Endothelial cell of umbilical vein (primary cell): ENCODE results near the gene KCMF1.

Source experiments
- CTCF ChIP-seq, 2 donors: IDR thresholded peaks; 1 replicate in 1 of 2; 2 replicates in 1 of 2; pipeline ENCODE4 v1.5.1; 2011; ENCODE audit warnings: low read length in 2 of 2, mild to moderate bottlenecking in 2 of 2, moderate library complexity in 2 of 2, control low read depth in 1 of 2, inconsistent platforms in 1 of 2, low read depth in 1 of 2; ENCODE audit not compliant: insufficient read depth in 1 of 2; ENCODE audit errors: extremely low read depth in 1 of 2
- EZH2 ChIP-seq: IDR thresholded peaks from 2 replicates; pipeline ENCODE4 v1.6.1; 2012; ENCODE audit warnings: borderline replicate concordance, low read depth, mild to moderate bottlenecking, moderate library complexity, low read length, inconsistent platforms; ENCODE audit not compliant: severe bottlenecking
- GATA2 ChIP-seq: IDR thresholded peaks from 2 replicates; pipeline ENCODE4 v1.7.0; 2011; ENCODE audit warnings: low read depth, mild to moderate bottlenecking, moderate library complexity, mixed read lengths, low read length; ENCODE audit not compliant: insufficient read length, insufficient read depth
- JUN ChIP-seq: IDR thresholded peaks from 2 replicates; pipeline ENCODE4 v1.6.1; 2011; ENCODE audit warnings: borderline replicate concordance, low read depth; ENCODE audit not compliant: insufficient read length, insufficient read depth
- POLR2A ChIP-seq: IDR thresholded peaks from 2 replicates; pipeline ENCODE4 v1.6.1; 2012; ENCODE audit warnings: low read depth, mild to moderate bottlenecking, control low read depth, low read length

- TF ChIP-seq CTCF (IDR thresholded peaks at IDR 0.05; ENCODE audit: extremely low read depth in 1 of 2, insufficient read depth in 1 of 2, low read depth in 1 of 2, low read length in 2 of 2) (no peak), JUN (no peak), EZH2 (no peak), GATA2 (no peak), POLR2A (no peak)
These were observed 114.6 kb downstream of the KCMF1 start for GRCh38 chr2:85085563-85085962.
